Measurements from ENCODE around the gene RPGR. TPM values are rescaled to one million over a fixed set of nuclear protein-coding genes. Genes with fewer than 3 reads are reported as not detected.

RPGR gene
- total and polyA plus RNA-seq, 2 experiments from 2014 or later = 7.4 to 36.3 TPM

GRCh38 chrX:38327775-38328081, 419 bp upstream of the RPGR start (continued):
- TF ChIP-seq, protein P1, sequence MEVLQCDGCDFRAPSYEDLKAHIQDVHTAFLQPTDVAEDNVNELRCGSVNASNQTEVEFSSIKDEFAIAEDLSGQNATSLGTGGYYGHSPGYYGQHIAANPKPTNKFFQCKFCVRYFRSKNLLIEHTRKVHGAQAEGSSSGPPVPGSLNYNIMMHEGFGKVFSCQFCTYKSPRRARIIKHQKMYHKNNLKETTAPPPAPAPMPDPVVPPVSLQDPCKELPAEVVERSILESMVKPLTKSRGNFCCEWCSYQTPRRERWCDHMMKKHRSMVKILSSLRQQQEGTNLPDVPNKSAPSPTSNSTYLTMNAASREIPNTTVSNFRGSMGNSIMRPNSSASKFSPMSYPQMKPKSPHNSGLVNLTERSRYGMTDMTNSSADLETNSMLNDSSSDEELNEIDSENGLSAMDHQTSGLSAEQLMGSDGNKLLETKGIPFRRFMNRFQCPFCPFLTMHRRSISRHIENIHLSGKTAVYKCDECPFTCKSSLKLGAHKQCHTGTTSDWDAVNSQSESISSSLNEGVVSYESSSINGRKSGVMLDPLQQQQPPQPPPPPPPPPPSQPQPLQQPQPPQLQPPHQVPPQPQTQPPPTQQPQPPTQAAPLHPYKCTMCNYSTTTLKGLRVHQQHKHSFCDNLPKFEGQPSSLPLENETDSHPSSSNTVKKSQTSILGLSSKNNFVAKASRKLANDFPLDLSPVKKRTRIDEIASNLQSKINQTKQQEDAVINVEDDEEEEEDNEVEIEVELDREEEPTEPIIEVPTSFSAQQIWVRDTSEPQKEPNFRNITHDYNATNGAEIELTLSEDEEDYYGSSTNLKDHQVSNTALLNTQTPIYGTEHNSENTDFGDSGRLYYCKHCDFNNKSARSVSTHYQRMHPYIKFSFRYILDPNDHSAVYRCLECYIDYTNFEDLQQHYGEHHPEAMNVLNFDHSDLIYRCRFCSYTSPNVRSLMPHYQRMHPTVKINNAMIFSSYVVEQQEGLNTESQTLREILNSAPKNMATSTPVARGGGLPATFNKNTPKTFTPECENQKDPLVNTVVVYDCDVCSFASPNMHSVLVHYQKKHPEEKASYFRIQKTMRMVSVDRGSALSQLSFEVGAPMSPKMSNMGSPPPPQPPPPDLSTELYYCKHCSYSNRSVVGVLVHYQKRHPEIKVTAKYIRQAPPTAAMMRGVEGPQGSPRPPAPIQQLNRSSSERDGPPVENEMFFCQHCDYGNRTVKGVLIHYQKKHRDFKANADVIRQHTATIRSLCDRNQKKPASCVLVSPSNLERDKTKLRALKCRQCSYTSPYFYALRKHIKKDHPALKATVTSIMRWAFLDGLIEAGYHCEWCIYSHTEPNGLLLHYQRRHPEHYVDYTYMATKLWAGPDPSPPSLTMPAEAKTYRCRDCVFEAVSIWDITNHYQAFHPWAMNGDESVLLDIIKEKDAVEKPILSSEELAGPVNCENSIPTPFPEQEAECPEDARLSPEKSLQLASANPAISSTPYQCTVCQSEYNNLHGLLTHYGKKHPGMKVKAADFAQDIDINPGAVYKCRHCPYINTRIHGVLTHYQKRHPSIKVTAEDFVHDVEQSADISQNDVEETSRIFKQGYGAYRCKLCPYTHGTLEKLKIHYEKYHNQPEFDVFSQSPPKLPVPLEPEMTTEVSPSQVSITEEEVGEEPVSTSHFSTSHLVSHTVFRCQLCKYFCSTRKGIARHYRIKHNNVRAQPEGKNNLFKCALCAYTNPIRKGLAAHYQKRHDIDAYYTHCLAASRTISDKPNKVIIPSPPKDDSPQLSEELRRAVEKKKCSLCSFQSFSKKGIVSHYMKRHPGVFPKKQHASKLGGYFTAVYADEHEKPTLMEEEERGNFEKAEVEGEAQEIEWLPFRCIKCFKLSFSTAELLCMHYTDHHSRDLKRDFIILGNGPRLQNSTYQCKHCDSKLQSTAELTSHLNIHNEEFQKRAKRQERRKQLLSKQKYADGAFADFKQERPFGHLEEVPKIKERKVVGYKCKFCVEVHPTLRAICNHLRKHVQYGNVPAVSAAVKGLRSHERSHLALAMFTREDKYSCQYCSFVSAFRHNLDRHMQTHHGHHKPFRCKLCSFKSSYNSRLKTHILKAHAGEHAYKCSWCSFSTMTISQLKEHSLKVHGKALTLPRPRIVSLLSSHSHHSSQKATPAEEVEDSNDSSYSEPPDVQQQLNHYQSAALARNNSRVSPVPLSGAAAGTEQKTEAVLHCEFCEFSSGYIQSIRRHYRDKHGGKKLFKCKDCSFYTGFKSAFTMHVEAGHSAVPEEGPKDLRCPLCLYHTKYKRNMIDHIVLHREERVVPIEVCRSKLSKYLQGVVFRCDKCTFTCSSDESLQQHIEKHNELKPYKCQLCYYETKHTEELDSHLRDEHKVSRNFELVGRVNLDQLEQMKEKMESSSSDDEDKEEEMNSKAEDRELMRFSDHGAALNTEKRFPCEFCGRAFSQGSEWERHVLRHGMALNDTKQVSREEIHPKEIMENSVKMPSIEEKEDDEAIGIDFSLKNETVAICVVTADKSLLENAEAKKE (CRISPR knock-in tag; IDR thresholded peaks at IDR 0.05) = no peak
- TF ChIP-seq, protein P2, sequence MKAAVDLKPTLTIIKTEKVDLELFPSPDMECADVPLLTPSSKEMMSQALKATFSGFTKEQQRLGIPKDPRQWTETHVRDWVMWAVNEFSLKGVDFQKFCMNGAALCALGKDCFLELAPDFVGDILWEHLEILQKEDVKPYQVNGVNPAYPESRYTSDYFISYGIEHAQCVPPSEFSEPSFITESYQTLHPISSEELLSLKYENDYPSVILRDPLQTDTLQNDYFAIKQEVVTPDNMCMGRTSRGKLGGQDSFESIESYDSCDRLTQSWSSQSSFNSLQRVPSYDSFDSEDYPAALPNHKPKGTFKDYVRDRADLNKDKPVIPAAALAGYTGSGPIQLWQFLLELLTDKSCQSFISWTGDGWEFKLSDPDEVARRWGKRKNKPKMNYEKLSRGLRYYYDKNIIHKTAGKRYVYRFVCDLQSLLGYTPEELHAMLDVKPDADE (IDR thresholded peaks at IDR 0.05) = no peak
- TF ChIP-seq ZNF114 (CRISPR knock-in tag; IDR thresholded peaks at IDR 0.05) (no peak), JUNB (IDR thresholded peaks at IDR 0.05; ENCODE audit: unreplicated experiment) (no peak)

DNA sequence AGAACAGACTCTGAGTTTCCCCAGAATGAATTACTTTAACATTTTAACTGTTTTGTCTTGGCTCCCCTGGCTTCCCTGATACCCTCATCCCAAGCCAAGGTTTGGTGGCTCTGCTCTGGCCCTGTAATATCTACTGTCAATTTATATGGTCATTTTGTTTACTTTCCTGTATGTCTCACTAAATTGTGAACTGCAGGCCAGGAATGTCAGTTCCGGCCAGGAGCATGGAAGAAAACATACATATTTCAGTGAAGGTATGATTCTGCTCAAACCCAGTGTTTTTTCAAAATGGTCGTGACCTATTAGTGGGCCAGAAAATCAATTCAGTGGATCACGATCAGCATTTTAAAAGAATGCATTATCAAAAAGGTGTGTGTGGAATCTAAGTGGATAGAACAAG, 1.2 kb downstream of the RPGR start:
- peak overlapping the region; percentile 79 for H3K4me2 ChIP-seq
- Mint-ChIP-seq H3K27ac (no peak overlapping the region; the same call in 1 of the 2 replicates), H3K4me1 (peaks cover 6% of the 10 kb centered on the region; the same call in 2 of the 3 replicates), H3K36me3 (ENCODE audit: low read depth) (no peaks in the 10 kb centered on the region), H3K9me3 (no peaks in the 10 kb centered on the region), H3K27me3 (ENCODE audit: insufficient read depth, low read depth, poor library complexity) (peaks cover 2% of the 10 kb centered on the region), H3K4me3 (peak overlapping the region; percentile 91)
- H3K4me3 ChIP-seq = peak overlapping the region; percentile 71
- no peaks in the 10 kb centered on the region for H3K4me1 ChIP-seq (ENCODE audit: insufficient read depth)
- no peak overlapping the region for H2AFZ ChIP-seq
- DNase-seq (ENCODE audit: low spot score) (no peak), ATAC-seq (no peak)
- peaks cover 5% of the 10 kb centered on the region; the same call in 1 of the 2 replicates for H3K79me2 ChIP-seq (replicated peaks; ENCODE audit: insufficient read depth)
- no peaks in the 10 kb centered on the region for H3F3A ChIP-seq (replicated peaks; ENCODE audit: low read depth)
- H4K20me1 ChIP-seq (replicated peaks; ENCODE audit: insufficient read depth) = no peaks in the 10 kb centered on the region
- H3K27ac ChIP-seq (ENCODE audit: low read depth) = no peak overlapping the region
- H3K36me3 ChIP-seq (ENCODE audit: insufficient read depth) = no peaks in the 10 kb centered on the region
- no peaks in the 10 kb centered on the region for H3K9me2 ChIP-seq (ENCODE audit: insufficient read depth)
- no peaks in the 10 kb centered on the region for H3K27me3 ChIP-seq (ENCODE audit: insufficient read depth)
- TF ChIP-seq STAT1 (IDR thresholded peaks at IDR 0.05; ENCODE audit: unreplicated experiment) (no peak), NANOG (IDR thresholded peaks at IDR 0.05; ENCODE audit: borderline replicate concordance) (no peak), ZNF331 (CRISPR knock-in tag; IDR thresholded peaks at IDR 0.05; ENCODE audit: low read depth) (no peak), POLR2AphosphoS5 (IDR thresholded peaks at IDR 0.05; ENCODE audit: low read depth) (no peak), ZNF114 (CRISPR knock-in tag; IDR thresholded peaks at IDR 0.05) (no peak), JUNB (IDR thresholded peaks at IDR 0.05; ENCODE audit: unreplicated experiment) (no peak), REST (IDR thresholded peaks at IDR 0.05; ENCODE audit: unreplicated experiment) (no peak), CREB1 (CRISPR knock-in tag; IDR thresholded peaks at IDR 0.05; ENCODE audit: low read depth) (no peak), EZH2phosphoT487 (IDR thresholded peaks at IDR 0.05; ENCODE audit: unreplicated experiment) (no peak)
- TF ChIP-seq, protein P2 (IDR thresholded peaks at IDR 0.05) = no peak
